ENCODE results near the gene LILRB5.

DNA sequence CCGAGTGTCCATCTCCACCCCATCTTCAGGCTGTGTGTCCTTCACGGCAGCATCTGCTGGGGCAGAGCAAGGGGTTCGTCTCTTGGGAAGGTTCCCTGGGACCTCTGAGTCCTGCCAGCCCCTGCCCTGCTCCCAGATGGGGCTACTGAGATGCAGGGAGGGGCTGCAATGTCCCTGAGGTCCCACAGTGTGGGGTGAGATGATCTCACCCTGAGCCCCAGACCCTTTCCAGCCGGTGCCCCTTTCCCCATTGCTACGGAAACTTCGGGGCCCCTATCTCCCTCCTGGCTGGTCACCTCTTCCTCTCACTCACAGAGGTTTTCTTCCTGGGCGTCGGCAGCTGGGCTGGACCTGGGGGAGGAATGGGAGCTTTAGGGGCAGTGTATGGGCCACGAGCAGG, 18.9 kb upstream of the LILRB5 start:
- no peak for TF ChIP-seq CREB1 (CRISPR knock-in tag; IDR thresholded peaks at IDR 0.05)
- TF ChIP-seq, protein P1, sequence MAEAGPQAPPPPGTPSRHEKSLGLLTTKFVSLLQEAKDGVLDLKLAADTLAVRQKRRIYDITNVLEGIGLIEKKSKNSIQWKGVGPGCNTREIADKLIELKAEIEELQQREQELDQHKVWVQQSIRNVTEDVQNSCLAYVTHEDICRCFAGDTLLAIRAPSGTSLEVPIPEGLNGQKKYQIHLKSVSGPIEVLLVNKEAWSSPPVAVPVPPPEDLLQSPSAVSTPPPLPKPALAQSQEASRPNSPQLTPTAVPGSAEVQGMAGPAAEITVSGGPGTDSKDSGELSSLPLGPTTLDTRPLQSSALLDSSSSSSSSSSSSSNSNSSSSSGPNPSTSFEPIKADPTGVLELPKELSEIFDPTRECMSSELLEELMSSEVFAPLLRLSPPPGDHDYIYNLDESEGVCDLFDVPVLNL (CRISPR knock-in tag; IDR thresholded peaks at IDR 0.05; ENCODE audit: borderline replicate concordance, low read depth): no peak
- TF ChIP-seq, protein P2, sequence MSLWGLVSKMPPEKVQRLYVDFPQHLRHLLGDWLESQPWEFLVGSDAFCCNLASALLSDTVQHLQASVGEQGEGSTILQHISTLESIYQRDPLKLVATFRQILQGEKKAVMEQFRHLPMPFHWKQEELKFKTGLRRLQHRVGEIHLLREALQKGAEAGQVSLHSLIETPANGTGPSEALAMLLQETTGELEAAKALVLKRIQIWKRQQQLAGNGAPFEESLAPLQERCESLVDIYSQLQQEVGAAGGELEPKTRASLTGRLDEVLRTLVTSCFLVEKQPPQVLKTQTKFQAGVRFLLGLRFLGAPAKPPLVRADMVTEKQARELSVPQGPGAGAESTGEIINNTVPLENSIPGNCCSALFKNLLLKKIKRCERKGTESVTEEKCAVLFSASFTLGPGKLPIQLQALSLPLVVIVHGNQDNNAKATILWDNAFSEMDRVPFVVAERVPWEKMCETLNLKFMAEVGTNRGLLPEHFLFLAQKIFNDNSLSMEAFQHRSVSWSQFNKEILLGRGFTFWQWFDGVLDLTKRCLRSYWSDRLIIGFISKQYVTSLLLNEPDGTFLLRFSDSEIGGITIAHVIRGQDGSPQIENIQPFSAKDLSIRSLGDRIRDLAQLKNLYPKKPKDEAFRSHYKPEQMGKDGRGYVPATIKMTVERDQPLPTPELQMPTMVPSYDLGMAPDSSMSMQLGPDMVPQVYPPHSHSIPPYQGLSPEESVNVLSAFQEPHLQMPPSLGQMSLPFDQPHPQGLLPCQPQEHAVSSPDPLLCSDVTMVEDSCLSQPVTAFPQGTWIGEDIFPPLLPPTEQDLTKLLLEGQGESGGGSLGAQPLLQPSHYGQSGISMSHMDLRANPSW (CRISPR knock-in tag; conservative IDR thresholded peaks at IDR 0.05; ENCODE audit: low read depth): no peak
- no peak for TF ChIP-seq GABPB1 (CRISPR knock-in tag; IDR thresholded peaks at IDR 0.05)
- TF ChIP-seq TP53 (CRISPR knock-in tag; IDR thresholded peaks at IDR 0.05): no peak
- no peak for TF ChIP-seq NR3C1 (CRISPR knock-in tag; conservative IDR thresholded peaks at IDR 0.05; ENCODE audit: low read depth)
